ENCODE results near the gene PTPRS.
"Not testable (repeated sequence)": the region's sequence is repeated elsewhere in the genome, so short reads cannot be mapped to it uniquely, and the experiment has no call there.

PTPRS gene
- 0.22 to 2.6 reads per million in 2 experiments for total RNA-seq

DNA sequence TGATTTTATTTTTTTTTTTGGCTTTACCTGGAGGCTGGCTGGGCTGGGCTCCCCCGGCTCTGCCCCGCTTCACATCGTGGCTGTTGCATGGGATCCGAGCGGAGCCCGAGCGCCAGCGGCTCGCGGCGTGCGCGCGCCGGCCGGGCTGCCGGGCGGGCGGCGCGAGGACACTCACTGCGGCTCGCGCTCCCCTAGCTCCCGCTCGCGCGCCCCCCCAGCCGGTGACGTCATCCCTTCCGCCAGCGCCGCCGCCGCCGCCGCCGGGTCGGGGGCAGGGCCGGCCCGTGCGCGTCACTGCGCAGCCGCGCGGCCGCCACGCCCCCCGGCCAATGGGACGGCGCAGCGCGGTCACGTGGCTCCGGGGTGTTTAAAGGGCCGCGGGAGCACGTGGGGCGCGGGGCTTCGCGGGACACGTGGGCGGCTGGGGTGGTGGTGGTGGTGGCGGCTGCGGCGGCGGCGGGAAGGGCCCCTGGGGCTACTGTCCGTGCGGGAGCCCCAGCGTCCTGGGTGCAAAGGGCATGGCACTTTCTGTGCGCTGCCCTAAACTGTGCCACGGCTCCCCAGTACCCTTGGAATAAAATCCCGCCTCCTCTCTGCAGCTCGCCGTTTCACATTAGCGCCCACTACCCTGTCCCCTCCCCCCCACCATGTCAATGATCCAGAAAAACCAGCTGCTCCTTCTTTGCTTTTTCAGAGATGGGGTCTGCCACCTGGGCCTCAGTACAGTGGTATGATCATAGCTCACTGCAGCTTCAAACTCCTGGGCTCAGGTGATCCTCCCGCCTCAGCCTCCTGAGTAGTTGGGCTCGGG lies at the start of gene PTPRS:
PTPRS (minus strand) TSS at position 176 of the 811 bp plus-strand sequence. CDS start 54,672 bp downstream, outside the sequence.
- peak; percentile 46 for DNase-seq (ENCODE audit: low read depth)

DNA sequence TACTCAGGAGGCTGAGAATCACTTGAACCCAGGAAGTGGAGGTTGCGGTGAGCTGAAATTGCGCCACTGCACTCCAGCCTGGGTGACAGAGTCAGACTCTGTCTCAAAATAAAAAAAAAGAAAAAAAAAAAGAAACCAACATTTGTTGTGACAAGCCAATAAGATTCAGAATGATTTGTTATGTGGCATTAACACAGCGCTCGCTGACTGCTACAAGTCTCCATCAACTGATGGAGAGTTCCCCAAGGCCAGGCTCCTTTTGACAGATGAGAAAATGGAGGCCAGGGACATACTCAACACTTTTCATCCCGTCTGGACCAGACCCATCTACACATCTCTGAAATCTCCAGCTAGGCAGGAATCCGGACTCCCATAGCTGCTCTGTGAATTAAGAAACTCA lies 48.7 kb upstream of the PTPRS start:
- no peak for DNase-seq (ENCODE audit: low read depth)

DNA sequence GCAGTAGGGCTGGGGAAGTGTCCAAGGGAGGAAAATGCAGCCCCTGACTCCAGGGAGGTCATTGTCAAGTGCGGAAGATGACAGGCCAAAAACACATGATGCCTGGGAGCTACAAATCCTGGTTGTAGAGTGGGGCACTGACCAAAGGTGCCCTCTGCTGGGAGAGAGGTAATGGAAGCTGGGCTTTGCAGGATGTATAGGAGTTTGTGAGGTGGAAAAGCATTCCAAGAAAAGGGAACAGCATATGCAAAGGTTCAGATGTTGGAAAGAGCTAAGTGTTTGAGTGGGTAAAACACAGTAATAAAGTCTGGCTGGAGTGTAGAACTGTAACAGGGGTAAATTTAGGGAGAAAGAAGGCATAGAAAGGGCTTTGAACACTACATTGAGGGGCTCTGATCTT lies 46.9 kb upstream of the PTPRS start:
- DNase-seq (ENCODE audit: low read depth), result no peak

DNA sequence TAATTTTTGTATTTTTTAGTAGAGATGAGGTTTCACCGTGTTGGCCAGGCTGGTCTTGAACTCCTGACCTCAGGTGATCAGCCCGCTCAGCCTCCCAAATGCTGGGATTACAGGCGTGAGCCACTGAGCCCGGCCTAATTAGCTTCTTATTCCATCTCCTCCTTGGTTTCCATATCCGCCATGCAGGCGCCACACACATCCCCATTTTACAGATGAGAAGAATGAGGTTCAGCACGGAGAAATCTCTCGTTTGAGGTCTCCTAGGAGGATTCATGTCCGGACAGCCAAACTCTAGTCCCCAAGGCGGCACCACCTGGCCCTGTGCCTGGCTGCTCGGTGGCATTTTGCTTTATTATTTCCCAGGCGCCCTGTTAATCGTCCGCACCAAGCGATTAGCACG lies 46.2 kb upstream of the PTPRS start:
- no peak for DNase-seq (ENCODE audit: low read depth)

DNA sequence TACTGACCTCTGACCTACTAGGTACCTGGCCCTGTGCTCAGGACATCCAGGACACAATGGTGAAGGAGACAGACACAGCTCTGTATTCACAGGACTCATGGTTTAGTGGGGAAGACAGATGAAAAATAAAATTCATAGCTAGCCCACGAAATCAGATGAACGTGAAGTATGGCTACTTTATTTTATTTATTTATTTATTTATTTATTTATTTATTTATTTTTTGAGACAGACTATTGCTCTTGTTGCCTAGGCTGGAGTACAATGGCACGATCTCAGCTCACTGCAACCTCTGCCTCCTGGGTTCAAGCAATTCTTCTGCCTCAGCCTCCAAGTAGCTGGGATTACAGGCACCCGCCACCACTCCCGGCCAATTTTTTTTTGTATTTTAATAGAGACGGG lies 40.6 kb upstream of the PTPRS start:
- DNase-seq (ENCODE audit: low read depth), result not testable (repeated sequence)

DNA sequence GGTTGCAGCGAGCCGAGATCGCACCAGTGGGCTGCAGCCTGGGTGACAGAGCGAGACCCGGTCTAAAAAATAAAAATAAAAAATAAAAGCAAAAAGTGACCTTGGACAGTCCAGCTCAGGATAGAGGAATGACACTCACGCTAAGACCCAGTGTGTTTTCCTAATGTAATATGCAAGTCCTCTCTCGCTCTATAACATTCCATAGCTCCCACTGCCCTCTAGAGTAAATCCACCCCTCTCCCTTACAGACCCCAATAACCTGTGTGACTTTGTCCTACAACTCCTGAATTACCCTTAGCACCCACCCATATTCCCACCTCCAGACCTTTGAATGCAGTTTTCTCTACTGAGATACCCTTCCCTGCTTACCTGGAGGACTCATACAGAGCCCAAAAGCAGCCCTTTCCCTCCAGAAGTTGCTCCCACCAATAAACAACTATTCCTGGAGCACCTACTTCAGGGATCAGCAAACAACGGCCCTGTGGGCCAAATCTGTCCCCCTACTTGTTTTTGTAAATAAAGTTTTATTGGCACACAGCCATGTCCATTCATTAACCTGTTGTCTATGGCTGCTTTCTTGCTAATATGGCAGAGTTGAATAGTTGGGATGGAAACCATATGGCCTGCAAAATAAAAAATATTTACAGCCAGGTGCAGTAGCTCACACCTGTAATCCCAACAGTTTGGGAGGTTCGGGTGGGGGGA lies 39.8 kb upstream of the PTPRS start:
- no peak for DNase-seq (ENCODE audit: low read depth)

DNA sequence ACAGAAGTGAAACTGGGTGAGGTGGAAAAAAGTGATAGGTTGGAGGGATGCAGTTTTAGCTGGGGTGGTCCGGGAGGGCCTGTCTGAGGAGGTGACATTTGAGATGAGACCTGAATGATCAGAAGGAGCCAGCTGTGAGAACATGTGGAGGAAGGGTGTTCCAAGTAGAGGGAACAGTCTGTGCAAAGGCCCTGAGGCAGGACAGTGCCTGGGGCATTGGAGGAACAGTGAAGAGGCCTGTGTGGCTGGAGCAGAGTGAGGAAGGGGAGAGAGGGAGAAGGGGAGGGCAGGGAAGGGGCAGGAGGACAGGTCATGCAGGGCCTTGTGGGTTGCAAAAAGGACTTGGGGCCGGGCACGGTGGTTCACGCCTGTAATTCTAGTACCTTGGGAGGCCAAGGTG lies 36.3 kb upstream of the PTPRS start:
- no peak for DNase-seq (ENCODE audit: low read depth)

DNA sequence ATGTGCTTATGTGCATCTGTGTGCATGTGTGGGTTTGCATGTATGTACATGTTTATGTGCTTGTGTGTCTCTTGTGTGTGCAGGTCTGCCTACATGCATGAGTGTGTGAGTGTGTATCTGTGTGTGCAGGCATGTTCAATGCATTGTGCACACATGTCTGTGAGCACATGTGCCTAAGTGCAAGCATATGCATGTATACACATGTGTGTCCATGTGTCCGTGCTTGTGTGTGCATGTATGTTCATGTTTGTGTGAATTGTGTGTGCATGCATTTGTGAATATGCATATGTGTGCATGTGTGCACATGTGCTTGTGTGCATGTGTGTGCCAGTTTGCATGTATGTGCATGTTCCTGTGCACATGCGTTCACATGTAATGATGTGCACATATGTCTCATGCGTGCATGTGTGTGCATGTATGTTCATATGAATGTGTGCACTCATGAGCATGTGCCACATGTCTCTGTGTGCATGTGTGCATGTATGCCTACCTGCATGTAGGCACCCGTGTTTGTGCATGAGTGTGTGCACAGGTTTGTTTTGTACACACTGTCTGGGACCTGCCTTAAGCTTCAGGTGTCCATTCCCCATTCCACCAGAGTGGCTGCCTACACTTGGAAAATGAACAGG lies 32.1 kb upstream of the PTPRS start:
- DNase-seq (ENCODE audit: low read depth), result no peak

DNA sequence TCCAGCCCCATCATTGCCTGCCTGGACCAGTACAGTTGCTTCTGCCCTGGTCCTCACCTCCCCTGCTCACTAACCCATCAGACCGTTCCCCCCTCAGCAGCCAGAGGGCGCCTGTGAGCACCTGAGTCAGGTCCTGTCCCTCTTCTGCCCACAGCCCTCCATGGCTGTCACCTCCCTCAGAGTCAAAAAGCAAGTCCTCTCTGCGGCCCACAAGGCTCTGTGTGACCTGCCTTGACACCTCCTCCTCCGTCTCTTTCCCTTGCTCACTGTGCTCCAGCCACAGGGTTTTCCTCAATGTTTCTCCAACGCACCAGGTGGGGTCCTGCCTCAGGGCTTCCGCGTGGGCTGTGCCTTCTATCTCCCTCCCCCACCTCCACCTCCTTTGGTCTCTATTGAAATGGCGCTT lies 29.4 kb upstream of the PTPRS start:
- peak; percentile 9 for DNase-seq (ENCODE audit: low read depth)

DNA sequence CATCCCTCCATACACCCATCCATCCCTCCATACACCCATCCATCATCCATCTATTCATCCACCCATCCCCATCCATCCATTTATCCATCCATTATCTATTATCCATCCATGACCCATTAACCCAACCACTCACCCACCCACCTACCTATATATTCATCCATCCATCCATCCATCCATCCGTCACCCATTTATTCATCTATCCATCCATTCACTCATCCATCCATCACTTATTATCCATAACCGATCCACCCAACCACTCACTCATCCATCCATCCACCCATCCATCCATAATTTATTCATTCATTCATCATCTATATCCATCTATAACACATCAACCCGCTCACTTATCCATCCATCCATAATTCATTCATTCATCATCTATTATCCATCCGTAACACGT lies 28.7 kb upstream of the PTPRS start:
- no peak for DNase-seq (ENCODE audit: low read depth)

DNA sequence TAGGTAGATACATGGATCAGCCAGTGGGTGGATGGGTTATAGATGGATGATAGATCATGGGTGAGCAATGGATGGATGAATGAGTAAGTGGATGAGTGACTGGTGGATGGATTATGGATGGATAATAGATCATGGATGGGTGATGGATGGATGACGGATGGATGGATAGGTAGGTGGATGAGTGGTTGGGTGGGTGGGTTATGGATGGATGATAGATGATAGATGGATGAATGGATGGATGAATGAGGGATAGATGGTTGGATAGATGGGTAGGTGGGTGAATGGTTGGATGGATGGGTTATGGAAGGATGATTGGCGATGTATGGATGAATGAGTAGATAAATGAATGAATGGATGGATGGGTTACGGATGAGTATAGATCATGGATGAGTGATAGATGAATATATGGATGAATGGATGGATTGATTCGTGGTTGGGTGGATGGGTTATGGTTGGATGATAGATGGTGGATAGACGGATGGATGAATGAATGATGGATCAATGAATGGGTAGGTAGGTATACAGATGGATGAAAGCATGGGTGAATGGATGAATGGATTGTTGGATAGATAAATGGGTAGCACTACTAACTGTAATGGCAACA lies 27.0 kb upstream of the PTPRS start:
- DNase-seq (ENCODE audit: low read depth), result no peak

DNA sequence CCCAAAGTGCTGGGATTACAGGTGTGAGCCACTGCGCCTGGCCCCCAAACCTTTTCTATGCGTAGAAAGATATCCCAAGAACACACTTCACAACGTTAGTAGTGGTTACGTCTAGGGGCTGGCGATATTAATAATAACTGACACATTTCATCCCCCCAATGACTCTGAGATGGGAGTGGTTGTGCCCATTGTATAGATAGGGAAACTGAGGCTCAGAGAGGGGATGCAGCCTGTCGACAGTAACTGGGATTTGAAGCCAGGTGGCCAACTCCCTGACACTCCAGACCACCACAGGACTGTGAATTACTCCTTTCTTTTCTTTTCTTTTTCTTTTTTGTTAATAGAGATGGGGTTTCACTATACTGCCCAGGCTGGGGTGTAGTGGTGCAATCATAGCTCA lies 25.3 kb upstream of the PTPRS start:
- DNase-seq (ENCODE audit: low read depth), result no peak

DNA sequence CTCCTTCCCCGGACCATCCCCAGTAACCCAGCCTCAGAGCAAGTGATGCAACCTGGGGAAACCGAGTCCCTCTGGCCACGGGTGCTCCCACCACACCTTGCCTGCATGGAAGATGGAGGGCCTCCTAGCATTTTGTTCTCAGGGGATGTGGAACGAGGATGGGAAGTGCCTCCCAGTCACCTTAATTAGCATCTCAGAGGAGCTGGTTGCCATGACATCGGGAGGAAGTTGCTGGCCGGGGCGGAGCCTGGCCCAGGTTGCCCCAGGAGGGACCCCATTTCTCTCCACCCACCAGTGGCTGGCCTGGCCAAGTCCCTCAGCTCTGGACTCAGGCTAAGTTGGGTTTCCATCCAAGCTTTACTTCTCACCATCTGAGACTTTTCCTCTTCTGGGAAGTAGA lies 24.1 kb upstream of the PTPRS start:
- no peak for DNase-seq (ENCODE audit: low read depth)

DNA sequence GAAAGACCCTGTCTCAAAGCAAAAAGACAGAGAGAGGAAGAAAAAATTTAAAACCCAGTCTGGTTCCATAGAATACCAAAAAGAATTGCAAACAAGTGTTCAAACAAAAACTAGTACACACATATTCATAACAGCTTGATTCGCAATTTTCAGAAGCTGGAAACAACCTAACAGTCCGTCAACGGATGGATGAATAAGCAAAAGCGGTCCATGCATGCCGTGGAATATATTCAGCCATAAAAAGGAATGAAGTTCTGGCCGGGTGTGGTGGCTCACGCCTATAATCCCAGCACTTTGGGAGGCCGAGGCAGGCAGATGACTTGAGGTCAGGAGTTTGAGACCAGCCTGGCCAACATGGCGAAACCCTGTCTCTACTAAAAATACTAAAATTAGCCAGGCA lies 21.2 kb upstream of the PTPRS start:
- DNase-seq (ENCODE audit: low read depth), result not testable (repeated sequence)

DNA sequence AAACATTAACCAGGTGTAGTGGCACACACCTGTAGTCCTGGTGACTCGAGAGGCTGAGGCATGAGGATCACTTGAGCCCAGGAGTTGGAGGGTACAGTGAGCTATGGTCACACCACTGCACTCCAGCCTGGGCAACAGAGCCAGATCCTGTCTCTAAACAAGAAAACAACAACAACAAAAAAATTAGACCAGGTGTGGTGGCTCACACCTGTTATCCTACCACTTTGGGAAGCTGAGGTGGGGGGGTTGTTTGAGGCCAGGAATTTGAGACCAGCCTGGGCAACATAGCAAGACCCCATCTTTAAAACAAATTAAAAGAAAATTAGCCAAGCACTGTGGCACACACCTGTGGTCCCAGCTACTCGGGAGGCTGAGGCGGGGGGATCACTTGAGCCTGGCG lies 20.8 kb upstream of the PTPRS start:
- no peak for DNase-seq (ENCODE audit: low read depth)

DNA sequence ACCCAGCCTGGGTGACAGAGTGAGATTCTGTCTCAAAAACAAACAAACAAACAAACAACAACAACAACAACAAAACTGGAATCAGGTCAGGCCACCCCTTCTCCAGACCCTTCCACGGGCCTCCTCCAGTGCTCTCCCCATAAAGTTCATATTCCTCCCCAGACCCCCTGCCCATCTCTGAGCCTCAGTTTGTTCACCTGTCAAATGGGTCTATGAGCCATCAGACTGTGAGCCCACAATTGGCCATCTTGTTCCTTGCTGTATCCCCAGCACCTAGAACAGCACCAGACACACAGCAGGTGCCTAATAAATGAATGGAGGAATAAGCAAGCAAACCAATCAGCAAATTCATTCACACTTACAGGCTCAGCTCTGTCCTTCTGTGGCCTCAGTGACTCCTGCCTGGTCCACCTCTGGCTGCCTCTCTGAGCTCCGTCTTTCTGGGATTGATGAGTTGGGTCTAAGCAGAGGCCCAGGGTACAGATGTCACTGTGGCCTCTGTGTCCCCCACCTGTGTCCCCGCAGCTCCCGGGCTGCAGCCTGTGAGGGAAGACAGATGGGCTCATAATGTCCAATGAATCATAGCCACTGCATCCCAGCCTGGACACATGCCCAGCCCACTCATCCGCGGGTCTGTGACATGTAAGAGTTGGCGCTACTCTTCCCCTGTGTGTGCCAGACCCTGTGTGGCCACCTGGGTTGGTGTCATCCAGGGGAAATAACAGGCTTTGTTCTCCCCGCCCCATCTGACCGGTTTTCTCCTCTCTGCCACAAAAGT lies 19.6 kb upstream of the PTPRS start:
- no peak for DNase-seq (ENCODE audit: low read depth)

DNA sequence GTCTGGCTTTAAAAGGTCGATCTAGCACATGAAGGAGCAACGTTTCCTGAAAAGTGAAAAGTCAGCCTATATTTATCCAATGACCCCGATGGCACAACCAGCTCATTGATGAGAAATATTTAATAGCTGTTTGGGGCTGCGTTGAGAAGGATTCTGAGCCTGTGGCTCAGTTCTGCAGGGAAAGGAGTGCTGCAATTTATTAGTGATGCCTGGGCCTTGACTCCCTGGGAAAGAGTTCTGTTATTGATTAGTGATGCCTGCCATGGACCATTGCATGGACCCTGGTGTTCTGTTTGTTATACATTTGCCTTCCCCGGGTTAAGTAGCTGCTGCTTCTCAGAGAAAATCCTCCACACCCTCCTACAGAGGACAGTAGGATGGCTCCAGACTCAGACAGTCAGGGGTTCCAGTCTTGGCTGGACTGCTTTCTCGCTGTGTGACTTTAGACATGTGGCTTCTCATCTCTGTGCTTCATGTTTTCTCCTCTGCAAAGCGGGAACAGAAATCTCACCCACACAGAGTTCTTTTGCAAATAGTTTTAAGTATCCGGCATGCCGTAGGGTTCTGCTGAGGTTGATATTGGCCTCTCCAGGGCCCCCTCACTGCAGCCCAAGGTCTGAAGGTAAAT lies 17.7 kb upstream of the PTPRS start:
- DNase-seq (ENCODE audit: low read depth), result no peak

DNA sequence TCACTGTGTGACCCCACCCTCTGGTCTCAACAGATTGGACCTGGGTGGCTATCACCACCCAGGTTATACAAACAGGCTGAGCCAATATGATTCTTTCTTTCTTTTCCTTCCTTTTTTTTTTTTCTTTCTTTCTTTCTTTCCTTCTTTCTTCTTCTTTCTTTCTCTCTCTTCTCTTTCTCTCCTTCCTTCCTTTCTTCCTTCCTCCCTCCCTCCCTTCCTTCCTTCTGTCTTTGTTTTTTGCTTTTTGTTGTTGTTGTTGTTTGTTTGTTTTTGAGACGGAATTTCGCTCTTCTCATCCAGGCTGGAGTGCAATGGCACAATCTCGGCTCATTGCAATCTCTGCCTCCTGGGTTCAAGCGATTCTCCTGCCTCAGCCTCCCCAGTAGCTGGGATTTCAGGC lies 17.0 kb upstream of the PTPRS start:
- no peak for DNase-seq (ENCODE audit: low read depth)

DNA sequence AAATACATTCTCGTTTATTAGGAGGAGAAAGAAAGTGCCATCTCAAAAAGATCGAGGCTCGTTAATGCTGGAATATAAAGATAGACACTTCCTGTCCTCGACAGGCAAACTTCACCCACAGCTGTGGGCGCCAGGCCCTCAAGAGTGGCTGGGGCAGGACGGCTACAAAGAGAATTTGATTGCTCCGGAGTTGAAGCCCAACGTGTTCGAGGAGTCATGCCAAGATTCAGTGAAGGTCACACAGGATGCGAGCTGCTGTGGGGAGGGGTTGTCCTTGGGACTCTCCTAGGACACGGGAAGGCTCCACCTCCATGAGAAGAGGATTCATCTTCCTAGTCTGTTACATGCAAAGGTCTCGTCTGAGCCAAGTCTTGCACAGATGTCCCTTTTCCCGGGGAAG lies 16.3 kb upstream of the PTPRS start:
- DNase-seq (ENCODE audit: low read depth), result no peak

DNA sequence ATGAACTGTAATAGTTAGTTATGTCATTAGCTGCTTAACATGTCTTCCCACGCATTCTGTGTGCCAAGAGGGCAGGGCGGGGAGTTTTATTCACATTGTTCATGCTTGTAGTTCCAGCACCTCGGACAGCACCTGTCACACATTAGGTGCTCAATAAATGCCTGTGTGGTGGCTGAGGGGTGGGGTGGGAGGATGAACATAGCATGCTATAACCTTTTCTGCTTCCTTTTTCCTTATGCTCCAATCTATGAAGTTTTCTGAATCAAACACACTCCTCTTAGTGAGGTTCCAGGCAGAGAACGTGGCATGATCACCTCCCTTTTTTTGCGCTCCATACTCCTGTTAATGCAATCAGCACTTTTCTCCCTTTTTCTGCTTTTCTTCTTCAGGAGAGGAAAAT lies 15.8 kb upstream of the PTPRS start:
- no peak for DNase-seq (ENCODE audit: low read depth)

DNA sequence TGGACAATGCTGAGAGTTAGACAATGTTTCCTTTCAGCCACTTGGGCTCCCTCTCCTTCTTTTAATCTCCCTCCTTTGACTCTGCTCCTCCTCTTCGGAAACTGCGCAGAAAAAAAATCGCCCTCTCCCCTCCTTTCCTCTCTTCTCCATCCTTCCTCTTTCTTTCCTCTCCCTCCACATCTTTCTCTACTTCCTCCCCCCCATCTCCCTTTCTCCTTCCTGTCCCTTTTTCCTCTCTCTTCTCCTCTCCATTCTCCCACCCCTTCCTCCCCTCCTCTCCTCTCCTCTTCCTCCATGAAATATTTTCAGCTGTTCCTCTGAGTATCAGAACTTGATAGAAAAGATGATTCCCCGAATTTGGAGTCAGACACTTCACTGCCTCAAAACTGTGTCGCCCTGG lies 15.1 kb upstream of the PTPRS start:
- DNase-seq (ENCODE audit: low read depth), result no peak
